K562 (cell line): ENCODE data around the gene MFSD12. TPM values are rescaled to one million over a fixed set of nuclear protein-coding genes. Genes with fewer than 3 reads are reported as not detected.
A peak's percentile ranks its signal among the peaks of the same experiment; 100 is the strongest.

Experiments used
- CTCFL ChIP-seq: IDR thresholded peaks from 2 replicates; pipeline ENCODE4 v1.6.1; 2011; ENCODE audit warnings: borderline replicate concordance, low read depth, mild to moderate bottlenecking, moderate library complexity, low read length; ENCODE audit not compliant: insufficient read depth, poor library complexity, severe bottlenecking
- DPF2 ChIP-seq: fragments of 450-650 bp; IDR thresholded peaks from 2 replicates; pipeline ENCODE4 v1.6.1; 2016
- HMG20A ChIP-seq: fragments of 450-650 bp; formaldehyde crosslinking; conservative IDR thresholded peaks from 2 replicates; pipeline ENCODE4 v1.4.0; 2020; ENCODE audit warnings: mild to moderate bottlenecking, mixed read lengths
- IFI16 ChIP-seq: fragments of 250-450 bp; sonication (Bioruptor Pico); IDR thresholded peaks from 2 replicates; pipeline ENCODE4 v2.1.2; 2022; ENCODE audit warnings: mild to moderate bottlenecking, inconsistent platforms
- JUN ChIP-seq, 2 experiments: sonication (generic) in 1 of 2; formaldehyde crosslinking in 1 of 2; IDR thresholded peaks; 2 replicates each; pipeline versions ENCODE4 v1.6.1 to v1.8.0; 2012 to 2022; ENCODE audit warnings: borderline replicate concordance in 2 of 2, mild to moderate bottlenecking in 2 of 2, improper control_type of control experiment in 1 of 2, low read depth in 1 of 2, low read length in 1 of 2, missing genetic modification reagents in 1 of 2
- KDM2B ChIP-seq: fragments of 250-450 bp; sonication (Bioruptor Pico); IDR thresholded peaks from 2 replicates; pipeline ENCODE4 v1.8.0; 2021; ENCODE audit warnings: mild to moderate bottlenecking, moderate library complexity
- MAZ ChIP-seq, 2 experiments: fragments of 450-650 bp in 1 of 2; sonication (generic) in 1 of 2; formaldehyde crosslinking; IDR thresholded peaks in 1 of 2; conservative IDR thresholded peaks in 1 of 2; 2 replicates each; pipeline versions ENCODE4 v1.4.0 to v1.5.0; 2020; ENCODE audit warnings: mild to moderate bottlenecking in 1 of 2, missing genetic modification reagents in 1 of 2
- MYC ChIP-seq, 2 experiments: fragments of 250-450 bp in 1 of 2; sonication (Bioruptor Pico) in 1 of 2; IDR thresholded peaks; 2 replicates each; pipeline versions ENCODE4 v1.5.1 to v1.6.1; 2012 to 2021; ENCODE audit warnings: low read depth in 2 of 2, borderline replicate concordance in 1 of 2, improper control_type of control experiment in 1 of 2, low read length in 1 of 2, mild to moderate bottlenecking in 1 of 2, moderate library complexity in 1 of 2
- NFIX ChIP-seq: fragments of 250-450 bp; sonication (Bioruptor Pico); IDR thresholded peaks from 2 replicates; pipeline ENCODE4 v1.4.0; 2020; ENCODE audit warnings: low read depth, mild to moderate bottlenecking, moderate library complexity
- RBM14 ChIP-seq: fragments of 200-400 bp; formaldehyde crosslinking; IDR thresholded peaks from 2 replicates; pipeline ENCODE4 v1.6.1; 2018; ENCODE audit warnings: low read depth, mild to moderate bottlenecking, low read length, moderate library complexity, borderline replicate concordance; ENCODE audit not compliant: insufficient read depth
- TAF1 ChIP-seq: IDR thresholded peaks from 2 replicates; pipeline ENCODE4 v1.6.1; 2011; ENCODE audit warnings: mild to moderate bottlenecking, low read length, moderate library complexity; ENCODE audit not compliant: insufficient read depth, control insufficient read depth, severe bottlenecking; ENCODE audit errors: extremely low read depth
- ZBTB2 ChIP-seq: fragments of 450-650 bp; IDR thresholded peaks from 2 replicates; pipeline ENCODE4 v1.6.1; 2016; ENCODE audit warnings: antibody characterized with exemption
- ZNF184 ChIP-seq: sonication (generic); formaldehyde crosslinking; IDR thresholded peaks from 2 replicates; pipeline ENCODE4 v1.5.0; 2020; ENCODE audit warnings: missing genetic modification reagents
- ZNF589 ChIP-seq: fragments of 200-800 bp; sonication (Bioruptor generic); IDR thresholded peaks from 2 replicates; pipeline ENCODE4 v1.6.1; 2016; ENCODE audit warnings: low read depth, missing genetic modification characterization, missing compliant biosample characterization
- ZNF609 ChIP-seq: sonication (generic); formaldehyde crosslinking; IDR thresholded peaks from 2 replicates; pipeline ENCODE4 v1.8.1; 2023; ENCODE audit warnings: missing genetic modification reagents, mild to moderate bottlenecking, borderline replicate concordance
- polyA plus RNA-seq, 8 experiments: library from polyadenylated mRNA; depleted of rRNA in 4 of 8; stranded (reverse) in 5 of 8; unstranded in 3 of 8; fragments of >200 nt; fragmentation: Nextera tagmentation in 2 of 8; fragmentation: Illumina TruSeq in 1 of 8; extraction: Ambion mirVana in 2 of 8; extraction: Trizol in 1 of 8; gene quantifications; 2 replicates each; pipeline versions ENCODE4 v1.2.1 to v1.2.3, GENCODE V29; 2011 to 2014; ENCODE audit warnings: inconsistent platforms in 1 of 8, missing spikeins in 1 of 8
- total RNA-seq, 7 experiments: library from RNA; depleted of rRNA in 6 of 7; stranded (reverse); fragments of >200 nt in 6 of 7; fragmentation: Illumina TruSeq in 2 of 7; extraction: Trizol in 2 of 7; gene quantifications; 2 replicates each; pipeline versions ENCODE4 v1.2.1 to v1.2.3, GENCODE V29; 2011 to 2021; ENCODE audit warnings: low replicate concordance in 1 of 7

MFSD12 gene
- total and polyA plus RNA-seq, 9 of the 15 experiments (the other 6 are each of a cell fraction or from before 2014, with no cell fraction given) = 0.69 to 112 (median 31.8) TPM

- TF ChIP-seq ZNF609 (CRISPR knock-in tag) = no peak
- TF ChIP-seq MAZ (CRISPR knock-in tag; conservative IDR thresholded peaks at IDR 0.05 in 1 of 2, IDR thresholded peaks at IDR 0.05 in 1 of 2) = no peak; a peak in 2 of 4 replicates
- TF ChIP-seq RBM14 = 0 out of 2 replicates have a peak, but pooled peaks have one; percentile 47
- no peak for TF ChIP-seq KDM2B (CRISPR knock-in tag)
- TF ChIP-seq ZBTB2 = peak; percentile 52; the same call in 1 of the 2 replicates
- no peak for TF ChIP-seq ZNF184 (CRISPR knock-in tag)
- TF ChIP-seq CTCFL = no peak
- TF ChIP-seq DPF2 = peak; percentile 9; the same call in 1 of the 2 replicates
- TF ChIP-seq JUN (IDR thresholded peaks at IDR 0.05; ENCODE audit: borderline replicate concordance, low read depth, low read length) = no peak
- no peak for TF ChIP-seq JUN (CRISPR knock-in tag; IDR thresholded peaks at IDR 0.05; ENCODE audit: borderline replicate concordance)
- no peak for TF ChIP-seq NFIX (CRISPR knock-in tag)
- TF ChIP-seq HMG20A (CRISPR knock-in tag) = no peak
- TF ChIP-seq ZNF589 (CRISPR knock-in tag) = no peak
- TF ChIP-seq IFI16 (CRISPR knock-in tag) = no peak
- peak; percentile 5 for TF ChIP-seq TAF1
- TF ChIP-seq MYC (IDR thresholded peaks at IDR 0.05; ENCODE audit: low read depth, low read length) = 0 out of 2 replicates have a peak, but pooled peaks have one; percentile 41
- no peak for TF ChIP-seq MYC (CRISPR knock-in tag; IDR thresholded peaks at IDR 0.05; ENCODE audit: borderline replicate concordance, low read depth)
Observed at GRCh38 chr19:3573162-3573857, 15.9 kb upstream of the MFSD12 start (continued).
